ENCODE data around the gene PALS2.

DNA sequence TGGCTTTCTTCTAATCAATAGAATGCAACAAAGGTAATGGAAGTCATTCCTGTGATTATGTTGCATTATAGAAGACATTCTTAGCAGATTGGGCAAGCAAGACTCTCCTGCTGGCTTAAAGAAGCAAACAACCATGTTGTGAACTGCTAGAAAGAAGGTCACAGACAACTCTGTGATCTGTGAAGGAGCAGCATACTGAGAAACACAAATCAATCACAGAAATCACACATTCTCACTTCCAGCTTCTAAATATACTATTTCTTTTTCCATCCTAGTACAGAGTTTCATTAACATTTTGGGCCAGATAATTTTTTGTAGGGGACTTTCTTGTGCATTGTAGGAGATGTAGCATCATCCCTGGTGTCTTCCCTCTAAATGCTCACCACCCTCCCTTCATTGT lies 28.0 kb upstream of the PALS2 start:
- TF ChIP-seq POLR2A (IDR thresholded peaks at IDR 0.05) (no peak), POLR2AphosphoS5 (IDR thresholded peaks at IDR 0.05) (no peak)
- TF ChIP-seq, protein P1, sequence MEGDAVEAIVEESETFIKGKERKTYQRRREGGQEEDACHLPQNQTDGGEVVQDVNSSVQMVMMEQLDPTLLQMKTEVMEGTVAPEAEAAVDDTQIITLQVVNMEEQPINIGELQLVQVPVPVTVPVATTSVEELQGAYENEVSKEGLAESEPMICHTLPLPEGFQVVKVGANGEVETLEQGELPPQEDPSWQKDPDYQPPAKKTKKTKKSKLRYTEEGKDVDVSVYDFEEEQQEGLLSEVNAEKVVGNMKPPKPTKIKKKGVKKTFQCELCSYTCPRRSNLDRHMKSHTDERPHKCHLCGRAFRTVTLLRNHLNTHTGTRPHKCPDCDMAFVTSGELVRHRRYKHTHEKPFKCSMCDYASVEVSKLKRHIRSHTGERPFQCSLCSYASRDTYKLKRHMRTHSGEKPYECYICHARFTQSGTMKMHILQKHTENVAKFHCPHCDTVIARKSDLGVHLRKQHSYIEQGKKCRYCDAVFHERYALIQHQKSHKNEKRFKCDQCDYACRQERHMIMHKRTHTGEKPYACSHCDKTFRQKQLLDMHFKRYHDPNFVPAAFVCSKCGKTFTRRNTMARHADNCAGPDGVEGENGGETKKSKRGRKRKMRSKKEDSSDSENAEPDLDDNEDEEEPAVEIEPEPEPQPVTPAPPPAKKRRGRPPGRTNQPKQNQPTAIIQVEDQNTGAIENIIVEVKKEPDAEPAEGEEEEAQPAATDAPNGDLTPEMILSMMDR (IDR thresholded peaks at IDR 0.05): no peak

Measured in stomach (tissue), 4 donors.